Activated CD4-positive, alpha-beta T cell treated with anti-CD3 and anti-CD28 coated beads, Interleukin-2, amount 50 U/mL, for 1 hour (primary cell): Measurements from ENCODE around the gene RSRC1.
"Not testable (repeated sequence)": the region's sequence is repeated elsewhere in the genome, so short reads cannot be mapped to it uniquely, and the experiment has no call there.

Experiments used
- DNase-seq: peaks from one replicate; pipeline ENCODE4 v3.0.0-alpha.2; 2020

RSRC1 gene

GRCh38 chr3:158540066-158540465, 430.2 kb downstream of the RSRC1 start:
- DNase-seq = no peak

GRCh38 chr3:158548691-158549090, 438.8 kb downstream of the RSRC1 start:
- DNase-seq = no peak

DNA sequence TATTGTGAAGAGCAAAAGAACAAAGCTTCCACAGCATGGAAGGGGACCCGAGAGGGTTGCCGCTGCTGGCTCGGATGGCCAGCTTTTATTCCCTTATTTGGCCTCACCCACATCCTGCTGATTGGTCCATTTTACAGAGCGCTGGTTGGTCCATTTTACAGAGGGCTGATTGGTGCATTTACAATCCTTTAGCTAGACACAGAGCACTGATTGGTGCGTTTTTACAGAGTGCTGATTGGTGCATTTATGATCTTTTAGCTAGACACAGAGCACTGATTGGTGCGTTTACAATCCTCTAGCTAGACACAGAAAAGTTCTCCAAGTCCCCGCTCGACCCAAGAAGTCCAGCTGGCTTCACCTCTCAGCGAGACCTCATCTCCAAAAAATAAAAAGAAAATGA, 440.0 kb downstream of the RSRC1 start:
- not testable (repeated sequence) for DNase-seq

DNA sequence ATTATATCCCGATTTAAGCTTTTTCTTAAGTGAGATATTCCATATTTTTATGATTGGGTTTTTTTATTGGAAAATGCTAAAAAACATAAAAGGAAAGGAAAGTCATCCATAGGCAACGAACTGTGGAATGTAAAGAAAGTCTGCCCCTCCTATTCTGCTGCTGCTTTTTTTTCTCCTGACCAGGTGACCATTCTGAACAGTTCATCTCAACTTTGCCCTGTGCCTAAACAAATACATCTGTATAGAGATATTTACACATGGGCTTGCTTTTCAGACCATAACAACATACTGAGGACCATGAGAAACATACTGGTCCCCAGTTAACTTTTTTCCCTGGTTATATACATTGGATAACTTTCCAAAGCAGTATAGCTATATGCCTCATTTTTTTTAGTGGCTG, 442.2 kb downstream of the RSRC1 start:
- DNase-seq = no peak

DNA sequence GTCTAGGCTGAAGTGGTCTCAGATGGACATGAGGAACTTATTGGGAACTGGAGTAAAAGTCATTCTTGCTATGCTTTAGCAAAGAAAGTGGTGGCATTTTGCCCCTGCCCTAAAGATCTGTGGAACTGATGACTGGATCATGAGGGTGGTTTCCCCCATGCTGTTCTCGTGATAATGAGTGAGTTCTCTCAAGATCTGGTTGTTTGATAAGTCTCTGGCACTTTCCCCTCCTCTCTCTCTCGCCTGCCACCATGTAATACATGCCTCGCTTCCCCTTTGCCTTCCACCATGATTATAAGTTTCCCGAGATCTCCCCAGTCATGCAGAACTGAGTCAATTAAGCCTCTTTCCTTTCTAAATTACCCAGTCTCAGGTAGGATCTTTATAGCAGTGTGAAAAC, 449.6 kb downstream of the RSRC1 start:
- no peak for DNase-seq

GRCh38 chr3:158560979-158561378, 451.1 kb downstream of the RSRC1 start:
- DNase-seq = no peak

DNA sequence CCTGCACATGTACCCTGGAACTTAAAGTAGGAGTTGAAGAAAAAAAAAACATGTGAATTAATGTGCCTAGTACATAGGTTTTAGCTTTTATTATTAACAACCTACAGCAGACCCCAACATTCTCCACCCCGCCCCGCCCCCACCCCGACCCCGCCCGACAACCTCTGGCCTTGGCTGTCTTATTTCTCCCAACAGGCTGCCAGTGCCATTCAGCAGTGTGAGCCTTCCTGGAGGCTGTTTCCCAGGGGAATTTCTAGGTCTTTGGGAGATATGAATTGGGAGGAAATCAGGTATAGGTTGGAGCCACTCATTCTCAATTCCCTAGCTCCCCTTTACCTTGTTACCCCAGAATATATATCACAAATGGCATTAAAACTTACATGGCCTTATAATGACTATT, 452.8 kb downstream of the RSRC1 start:
- no peak for DNase-seq

GRCh38 chr3:158563076-158563475, 453.2 kb downstream of the RSRC1 start:
- no peak for DNase-seq

DNA sequence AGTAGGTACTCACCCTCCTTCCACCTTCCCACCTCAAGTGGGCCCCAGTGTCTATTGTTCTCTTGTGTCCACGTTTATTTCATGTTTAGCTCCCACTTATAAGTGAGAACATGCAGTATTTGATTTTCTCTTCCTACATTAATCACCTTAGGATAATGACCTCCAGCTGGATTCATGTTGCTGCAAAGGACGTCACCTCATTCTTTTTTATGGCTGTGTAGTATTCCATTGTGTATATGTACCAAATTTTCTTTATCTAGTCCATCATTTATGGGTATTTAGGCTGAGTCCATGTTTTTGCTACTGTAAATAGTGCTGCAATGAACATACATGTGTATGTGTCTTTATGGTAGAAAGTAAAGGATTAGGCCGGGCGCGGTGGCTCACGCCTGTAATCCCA, 455.2 kb downstream of the RSRC1 start:
- no peak for DNase-seq

DNA sequence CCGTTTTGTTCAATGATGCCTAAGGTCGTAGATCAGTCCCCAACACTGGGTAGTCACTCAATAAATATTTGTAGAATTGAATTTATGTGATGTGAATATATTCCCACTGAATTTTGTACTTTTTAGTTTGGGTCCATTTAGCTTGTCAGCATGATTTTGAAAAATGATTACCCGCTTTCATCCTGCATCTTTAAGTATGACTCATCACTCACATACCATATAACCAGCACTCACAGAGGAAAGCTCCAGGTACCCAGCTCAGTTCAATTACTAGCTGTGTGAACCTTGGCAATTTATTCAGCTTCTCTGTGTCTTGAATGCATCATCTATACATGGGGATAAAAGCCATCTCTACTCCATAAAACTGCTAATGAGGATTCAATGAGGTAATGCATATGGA, 458.9 kb downstream of the RSRC1 start:
- no peak for DNase-seq

GRCh38 chr3:158569794-158570193, 459.9 kb downstream of the RSRC1 start:
- no peak for DNase-seq

- DNase-seq = peak; percentile 75
Observed at GRCh38 chr3:158570999-158571702, 461.3 kb downstream of the RSRC1 start, which contains the start of gene MLF1. Gene MLF1 (plus strand): TSS chr3:158571194. CDS start chr3:158571301, 107 bp downstream.

GRCh38 chr3:158571969-158572765, 462.3 kb downstream of the RSRC1 start:
- no peak for DNase-seq

- DNase-seq = no peak
Observed at GRCh38 chr3:158572766-158573060, 462.8 kb downstream of the RSRC1 start.

DNA sequence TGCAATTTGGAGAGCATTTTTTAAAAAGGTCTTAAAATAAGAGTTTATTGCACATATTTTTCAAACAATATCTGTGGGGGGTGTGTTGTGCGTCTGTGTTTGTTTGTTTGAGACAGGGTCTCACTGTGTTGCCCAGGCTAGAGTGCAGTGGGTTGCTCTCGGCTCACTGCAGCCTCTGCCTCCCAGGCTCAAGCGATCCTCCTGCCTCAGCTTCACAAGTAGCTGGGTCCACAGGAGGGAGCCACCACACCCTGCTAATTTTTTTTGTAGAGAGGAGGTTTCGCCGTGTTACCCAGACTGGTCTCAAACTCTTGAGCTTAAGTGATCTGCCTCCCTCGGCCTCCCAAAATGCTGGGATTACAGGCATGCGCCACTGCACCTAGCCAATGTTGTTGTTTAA, 463.8 kb downstream of the RSRC1 start:
- DNase-seq = no peak

- DNase-seq = no peak
Observed at GRCh38 chr3:158574646-158575045, 464.8 kb downstream of the RSRC1 start.

GRCh38 chr3:158590223-158590622, 480.3 kb downstream of the RSRC1 start:
- no peak for DNase-seq
